H9 (cell line): ENCODE results near the gene PLB1. TPM values are rescaled to one million over a fixed set of nuclear protein-coding genes. Genes with fewer than 3 reads are reported as not detected.

Experiments
- DNase-seq: peaks from one replicate; pipeline ENCODE4 v3.0.0-alpha.2; 2017
- H2AFZ ChIP-seq: one replicate; pipeline ENCODE4 v1.6.1; 2013; ENCODE audit warnings: mild to moderate bottlenecking, low read length, control low read depth, moderate library complexity
- H2AK5ac ChIP-seq: 2 replicates; pipeline ENCODE4 v1.6.1; 2013; ENCODE audit warnings: low read length, control low read depth, mixed read lengths; ENCODE audit not compliant: insufficient read length
- H2BK120ac ChIP-seq: one replicate; pipeline ENCODE4 v1.6.1; 2013; ENCODE audit warnings: low read depth, mild to moderate bottlenecking, low read length, control low read depth, inconsistent platforms; ENCODE audit not compliant: poor library complexity, severe bottlenecking
- H2BK12ac ChIP-seq: 2 replicates; pipeline ENCODE4 v1.6.1; 2013; ENCODE audit warnings: low read length, control low read depth, mixed read lengths, low read depth; ENCODE audit not compliant: insufficient read length
- H2BK15ac ChIP-seq: 2 replicates; pipeline ENCODE4 v1.6.1; 2013; ENCODE audit warnings: low read depth, low read length, control low read depth
- H2BK20ac ChIP-seq: one replicate; pipeline ENCODE4 v1.6.1; 2013; ENCODE audit warnings: low read depth, mild to moderate bottlenecking, low read length, control low read depth, inconsistent platforms; ENCODE audit not compliant: poor library complexity, severe bottlenecking
- H2BK5ac ChIP-seq: 2 replicates; pipeline ENCODE4 v1.6.1; 2013; ENCODE audit warnings: low read length, control low read depth, mixed read lengths; ENCODE audit not compliant: insufficient read length
- H3K14ac ChIP-seq: 2 replicates; pipeline ENCODE4 v1.6.1; 2013; ENCODE audit warnings: low read length, control low read depth; ENCODE audit not compliant: insufficient read depth
- H3K18ac ChIP-seq: 2 replicates; pipeline ENCODE4 v1.6.1; 2013; ENCODE audit warnings: low read depth, mild to moderate bottlenecking, mixed read lengths, low read length, control low read depth; ENCODE audit not compliant: insufficient read length
- H3K23ac ChIP-seq: 2 replicates; pipeline ENCODE4 v1.6.1; 2013; ENCODE audit warnings: low read length, control low read depth, mixed read lengths, low read depth; ENCODE audit not compliant: insufficient read length
- H3K23me2 ChIP-seq: 2 replicates; pipeline ENCODE4 v1.6.1; 2013; ENCODE audit warnings: low read depth, mild to moderate bottlenecking, mixed read lengths, low read length, control low read depth; ENCODE audit not compliant: insufficient read length, poor library complexity, severe bottlenecking
- H3K27ac ChIP-seq: 2 replicates; pipeline ENCODE4 v1.5.1; 2013; ENCODE audit warnings: low read length, control low read depth, mixed read lengths, low read depth; ENCODE audit not compliant: insufficient read length
- H3K27me3 ChIP-seq: 2 replicates; pipeline ENCODE4 v1.6.1; 2013; ENCODE audit warnings: low read length, control low read depth, inconsistent platforms; ENCODE audit not compliant: insufficient read depth
- H3K4ac ChIP-seq: 2 replicates; pipeline ENCODE4 v1.6.1; 2013; ENCODE audit warnings: low read depth, mild to moderate bottlenecking, control low read depth, inconsistent platforms, low read length, moderate library complexity
- H3K4me1 ChIP-seq: 2 replicates; pipeline ENCODE4 v1.6.1; 2013; ENCODE audit warnings: low read length, control low read depth, inconsistent platforms; ENCODE audit not compliant: insufficient read depth
- H3K4me2 ChIP-seq: 2 replicates; pipeline ENCODE4 v1.6.1; 2013; ENCODE audit warnings: low read length, control low read depth, mixed read lengths; ENCODE audit not compliant: insufficient read length, insufficient read depth
- H3K56ac ChIP-seq: 2 replicates; pipeline ENCODE4 v1.6.1; 2013; ENCODE audit warnings: low read depth, mild to moderate bottlenecking, mixed read lengths, low read length, control low read depth; ENCODE audit not compliant: insufficient read length
- H3K79me1 ChIP-seq: 2 replicates; pipeline ENCODE4 v1.6.1; 2013; ENCODE audit warnings: low read depth, mild to moderate bottlenecking, moderate library complexity, low read length, control low read depth, inconsistent platforms; ENCODE audit not compliant: insufficient read depth, poor library complexity, severe bottlenecking
- H3K79me2 ChIP-seq: 2 replicates; pipeline ENCODE4 v1.6.1; 2013; ENCODE audit warnings: low read length, control low read depth, inconsistent platforms; ENCODE audit not compliant: insufficient read depth
- H3K9ac ChIP-seq: 2 replicates; pipeline ENCODE4 v1.6.1; 2013; ENCODE audit warnings: low read length, control low read depth, mixed read lengths; ENCODE audit not compliant: insufficient read length; ENCODE audit errors: extremely low read depth
- H3K9me3 ChIP-seq: one replicate; pipeline ENCODE4 v1.6.1; 2013; ENCODE audit warnings: low read depth, low read length, inconsistent platforms; ENCODE audit not compliant: control insufficient read depth
- H3T11ph ChIP-seq: one replicate; pipeline ENCODE4 v1.6.1; 2013; ENCODE audit warnings: mild to moderate bottlenecking, low read length, control low read depth, inconsistent platforms
- H4K20me1 ChIP-seq: one replicate; pipeline ENCODE4 v1.6.1; 2013; ENCODE audit not compliant: control insufficient read depth, insufficient read length, insufficient read depth
- H4K5ac ChIP-seq: 2 replicates; pipeline ENCODE4 v1.6.1; 2013; ENCODE audit warnings: low read depth, mild to moderate bottlenecking, mixed read lengths, low read length, control low read depth; ENCODE audit not compliant: insufficient read length
- H4K8ac ChIP-seq: replicated peaks from 2 replicates; pipeline ENCODE4 v1.6.1; 2013; ENCODE audit warnings: low read length, control low read depth, mixed read lengths, low read depth; ENCODE audit not compliant: insufficient read length
- H4K91ac ChIP-seq: 2 replicates; pipeline ENCODE4 v1.6.1; 2013; ENCODE audit warnings: low read depth, mild to moderate bottlenecking, moderate library complexity, mixed read lengths, low read length, control low read depth; ENCODE audit not compliant: insufficient read length
- H3K27ac Mint-ChIP-seq, 3 experiments: 2 replicates in 2 of 3; 3 replicates in 1 of 3; pipeline ENCODE4 v1.8.0; 2020 to 2021; ENCODE audit warnings: mixed read lengths in 3 of 3, mild to moderate bottlenecking in 1 of 3, moderate library complexity in 1 of 3
- H3K27me3 Mint-ChIP-seq: 2 replicates; pipeline ENCODE4 v1.8.0; 2021; ENCODE audit warnings: low read depth, mild to moderate bottlenecking, moderate library complexity, mixed read lengths
- H3K36me3 Mint-ChIP-seq, 3 experiments: 2 replicates in 2 of 3; 3 replicates in 1 of 3; pipeline ENCODE4 v1.8.0; 2020 to 2021; ENCODE audit warnings: low read depth in 3 of 3, mixed read lengths in 3 of 3; ENCODE audit not compliant: insufficient read depth in 1 of 3
- H3K4me1 Mint-ChIP-seq, 2 experiments: 2 replicates each; pipeline ENCODE4 v1.8.0; 2020; ENCODE audit warnings: mixed read lengths in 2 of 2
- H3K4me3 Mint-ChIP-seq, 2 experiments: 2 replicates in 1 of 2; 3 replicates in 1 of 2; pipeline ENCODE4 v1.8.0; 2020 to 2021; ENCODE audit warnings: mild to moderate bottlenecking in 2 of 2, mixed read lengths in 2 of 2, moderate library complexity in 1 of 2
- H3K9me3 Mint-ChIP-seq, 2 experiments: 2 replicates in 1 of 2; 3 replicates in 1 of 2; pipeline ENCODE4 v1.8.0; 2020; ENCODE audit warnings: mild to moderate bottlenecking in 2 of 2, mixed read lengths in 2 of 2, moderate library complexity in 1 of 2
- CTCF ChIP-seq: fragments of 200-600 bp; sonication (generic); conservative IDR thresholded peaks from 3 replicates; pipeline ENCODE4 v1.8.0; 2021; ENCODE audit warnings: antibody characterized with exemption, mild to moderate bottlenecking
- WGBS: extraction: QIAGEN DNeasy Blood & Tissue Kit; methylation state at CpG from one replicate; pipeline ENCODE4 v1.1.7; 2013; ENCODE audit warnings: missing lambda C conversion rate, low lambda C conversion rate, mixed read lengths; ENCODE audit not compliant: insufficient read length; ENCODE audit errors: extremely low coverage; 5-methylcytosine and 5-hydroxymethylcytosine counted together
- total RNA-seq: library from RNA; stranded (reverse); gene quantifications from 2 replicates; pipeline ENCODE4 v1.2.1, GENCODE V29; 2021

The PLB1 gene
- total RNA-seq, 1 experiment from 2014 or later: not detected

GRCh38 chr2:28630341-28630740 lies 134.5 kb downstream of the PLB1 start:
- Histone ChIP-seq H3K27ac (no peak overlapping the region), H2BK20ac (no peak overlapping the region), H3K56ac (no peak overlapping the region), H2AK5ac (no peak overlapping the region), H3K23me2 (no peaks in the 10 kb centered on the region), H4K20me1 (no peaks in the 10 kb centered on the region), H4K5ac (no peak overlapping the region), H3K14ac (no peak overlapping the region), H3K79me1 (no peaks in the 10 kb centered on the region), H3K23ac (no peak overlapping the region), H2BK15ac (no peak overlapping the region), H2BK5ac (no peak overlapping the region), H2AFZ (no peak overlapping the region), H2BK12ac (no peak overlapping the region), H3K79me2 (no peaks in the 10 kb centered on the region), H3K18ac (no peak overlapping the region), H3K4me1 (no peaks in the 10 kb centered on the region), H3T11ph (no peak overlapping the region), H4K8ac (no peak overlapping the region), H2BK120ac (no peak overlapping the region), H3K9me3 (no peaks in the 10 kb centered on the region), H3K4ac (no peak overlapping the region), H3K4me2 (no peak overlapping the region), H3K9ac (no peak overlapping the region), H4K91ac (no peak overlapping the region), H3K27me3 (no peaks in the 10 kb centered on the region)
- no peak overlapping the region for H3K27ac Mint-ChIP-seq
- no peak for DNase-seq
- no peaks in the 10 kb centered on the region for H3K36me3 Mint-ChIP-seq
- H3K4me1 Mint-ChIP-seq: peaks cover 4 to 12% of the 10 kb centered on the region in 2 experiments
- TF ChIP-seq CTCF: no peak
- H3K9me3 Mint-ChIP-seq: no peaks in the 10 kb centered on the region; a peak in 1 of 5 replicates
- no peak overlapping the region for H3K4me3 Mint-ChIP-seq
- no peaks in the 10 kb centered on the region for H3K27me3 Mint-ChIP-seq
- WGBS: no CpG with 5 or more reads among the region's 3 CpGs
